HL-60 (cell line): ENCODE data around the gene FRAT1.

Source experiments
- DNase-seq, 2 experiments: peaks; one replicate each; pipeline ENCODE4 v3.0.0-alpha.2; 2010 to 2020; ENCODE audit warnings: low read depth in 1 of 2, low spot score in 1 of 2
- H3K27ac ChIP-seq: fragments of 250-450 bp; sonication (Bioruptor Pico); replicated peaks from 2 replicates; pipeline ENCODE4 v1.5.1; 2020; ENCODE audit warnings: mild to moderate bottlenecking, moderate library complexity
- H3K27me3 ChIP-seq: fragments of 250-450 bp; sonication (Bioruptor Pico); 2 replicates; pipeline ENCODE4 v1.5.1; 2021; ENCODE audit warnings: mild to moderate bottlenecking, moderate library complexity; ENCODE audit not compliant: insufficient read depth, poor library complexity, severe bottlenecking
- H3K4me3 ChIP-seq: replicated peaks from 2 replicates; pipeline ENCODE4 v1.5.1; 2011; ENCODE audit warnings: mild to moderate bottlenecking, control low read depth, low read length; ENCODE audit not compliant: insufficient read depth
- GABPA ChIP-seq: IDR thresholded peaks from 2 replicates; pipeline ENCODE4 v1.6.1; 2012; ENCODE audit warnings: low read depth
- POLR2AphosphoS5 ChIP-seq: IDR thresholded peaks from 2 replicates; pipeline ENCODE4 v1.6.1; 2012; ENCODE audit warnings: low read depth
- REST ChIP-seq: IDR thresholded peaks from 2 replicates; pipeline ENCODE4 v1.6.1; 2012; ENCODE audit warnings: low read depth; ENCODE audit not compliant: insufficient replicate concordance
- SPI1 ChIP-seq: IDR thresholded peaks from 2 replicates; pipeline ENCODE4 v1.6.1; 2012; ENCODE audit warnings: low read depth, mild to moderate bottlenecking, borderline replicate concordance
- TF ChIP-seq, protein P1 (sequence below): IDR thresholded peaks from one replicate; pipeline ENCODE4 v1.5.1; 2011; ENCODE audit warnings: low read length, control low read depth, inconsistent platforms; ENCODE audit not compliant: insufficient read depth

FRAT1 gene

GRCh38 chr10:97334370-97335175 is 15.5 kb downstream of the FRAT1 start, which contains the start of gene FRAT2:
Gene FRAT2, minus strand, starts transcription at chr10:97334729. Its CDS starts 157 bp downstream, at chr10:97334572.
- TF ChIP-seq GABPA: no peak
- TF ChIP-seq REST: peak; percentile 13
- peak; percentile 63; the same call in 1 of the 2 replicates for TF ChIP-seq SPI1
- peak; percentile 73 for TF ChIP-seq POLR2AphosphoS5
- TF ChIP-seq, protein P1, sequence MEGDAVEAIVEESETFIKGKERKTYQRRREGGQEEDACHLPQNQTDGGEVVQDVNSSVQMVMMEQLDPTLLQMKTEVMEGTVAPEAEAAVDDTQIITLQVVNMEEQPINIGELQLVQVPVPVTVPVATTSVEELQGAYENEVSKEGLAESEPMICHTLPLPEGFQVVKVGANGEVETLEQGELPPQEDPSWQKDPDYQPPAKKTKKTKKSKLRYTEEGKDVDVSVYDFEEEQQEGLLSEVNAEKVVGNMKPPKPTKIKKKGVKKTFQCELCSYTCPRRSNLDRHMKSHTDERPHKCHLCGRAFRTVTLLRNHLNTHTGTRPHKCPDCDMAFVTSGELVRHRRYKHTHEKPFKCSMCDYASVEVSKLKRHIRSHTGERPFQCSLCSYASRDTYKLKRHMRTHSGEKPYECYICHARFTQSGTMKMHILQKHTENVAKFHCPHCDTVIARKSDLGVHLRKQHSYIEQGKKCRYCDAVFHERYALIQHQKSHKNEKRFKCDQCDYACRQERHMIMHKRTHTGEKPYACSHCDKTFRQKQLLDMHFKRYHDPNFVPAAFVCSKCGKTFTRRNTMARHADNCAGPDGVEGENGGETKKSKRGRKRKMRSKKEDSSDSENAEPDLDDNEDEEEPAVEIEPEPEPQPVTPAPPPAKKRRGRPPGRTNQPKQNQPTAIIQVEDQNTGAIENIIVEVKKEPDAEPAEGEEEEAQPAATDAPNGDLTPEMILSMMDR: no peak
- no peaks in the 10 kb centered on the region for H3K27me3 ChIP-seq
- H3K4me3 ChIP-seq: peak within 1 kb of the TSS; percentile 80
- peak; percentile 90 to 92 for DNase-seq
- H3K27ac ChIP-seq: peak within 1 kb of the TSS; percentile 98

DNA sequence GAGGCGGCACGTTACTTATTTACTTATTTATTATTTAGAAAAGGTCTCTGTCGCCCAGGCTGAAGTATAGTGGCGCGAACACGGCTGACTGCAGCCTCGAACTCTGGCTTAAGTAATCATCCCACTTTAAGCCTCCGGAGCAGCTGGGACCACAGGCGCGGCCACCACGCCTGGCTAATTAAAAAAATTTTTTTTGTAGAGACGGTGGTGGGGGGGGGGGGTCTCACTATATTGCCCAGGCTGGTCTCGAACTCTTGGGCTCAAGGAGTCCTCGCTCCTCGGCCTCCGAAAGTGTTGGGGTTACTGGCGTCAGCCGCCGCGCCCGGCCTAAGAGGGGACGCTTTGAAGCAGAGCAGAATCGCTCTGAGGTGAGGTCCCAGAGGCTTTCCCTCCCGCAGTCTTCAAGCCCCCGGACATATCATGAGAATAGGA is 16.1 kb downstream of the FRAT1 start:
- H3K4me3 ChIP-seq: peak overlapping the region; percentile 80
- H3K27ac ChIP-seq: peak overlapping the region; percentile 98
- no peaks in the 10 kb centered on the region for H3K27me3 ChIP-seq
- TF ChIP-seq POLR2AphosphoS5: no peak
- TF ChIP-seq, protein P1: no peak
- no peak for TF ChIP-seq GABPA
- no peak for TF ChIP-seq REST
- TF ChIP-seq SPI1: no peak
- no peak for DNase-seq

- TF ChIP-seq SPI1 (no peak), REST (no peak), GABPA (no peak), POLR2AphosphoS5 (no peak)
- TF ChIP-seq, protein P1: no peak
- peak in 1 of 2 experiments; percentile 67 for DNase-seq
- Histone ChIP-seq H3K27me3 (no peaks in the 10 kb centered on the region), H3K4me3 (no peak overlapping the region), H3K27ac (peak overlapping the region; percentile 98)
Measured at GRCh38 chr10:97336006-97336405, 16.9 kb downstream of the FRAT1 start.
